ENCODE measurements around the gene ODF2L.

The ODF2L gene

DNA sequence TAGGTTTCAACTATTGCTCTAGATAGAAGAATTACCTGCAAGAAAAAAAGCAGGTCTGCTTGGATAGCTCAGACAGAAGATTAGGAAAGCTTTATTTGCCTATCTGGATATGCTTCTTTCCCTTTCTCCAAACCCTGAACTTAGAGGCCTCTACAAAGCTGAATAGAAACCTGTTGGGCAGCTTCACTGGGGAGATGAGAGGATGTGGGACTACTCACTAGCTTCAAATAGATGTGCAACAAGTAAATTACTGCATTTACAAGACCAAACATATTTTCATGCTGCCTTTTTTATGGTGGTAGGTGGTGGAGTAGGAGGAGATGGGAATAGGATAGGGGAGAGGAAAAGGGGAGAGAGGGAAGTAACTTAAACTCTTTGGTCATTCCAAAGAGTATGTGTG is 34.3 kb upstream of the ODF2L start:
- TF ChIP-seq TCF12 (IDR thresholded peaks at IDR 0.05; ENCODE audit: low read depth) (no peak), TEAD4 (IDR thresholded peaks at IDR 0.05) (no peak), RAD21 (IDR thresholded peaks at IDR 0.05; ENCODE audit: low read depth) (no peak), NFIC (IDR thresholded peaks at IDR 0.05) (no peak), CEBPB (IDR thresholded peaks at IDR 0.05) (no peak), FOXM1 (IDR thresholded peaks at IDR 0.05; ENCODE audit: borderline replicate concordance, low read depth) (no peak), EGR1 (IDR thresholded peaks at IDR 0.05) (no peak), TAF1 (IDR thresholded peaks at IDR 0.05; ENCODE audit: low read depth) (no peak), EP300 (IDR thresholded peaks at IDR 0.05; ENCODE audit: borderline replicate concordance) (no peak), YY1 (IDR thresholded peaks at IDR 0.05; ENCODE audit: low read depth) (no peak), ZBTB7A (IDR thresholded peaks at IDR 0.05; ENCODE audit: low read depth) (no peak), CREB1 (IDR thresholded peaks at IDR 0.05; ENCODE audit: low read depth) (no peak)
- TF ChIP-seq, protein P1, sequence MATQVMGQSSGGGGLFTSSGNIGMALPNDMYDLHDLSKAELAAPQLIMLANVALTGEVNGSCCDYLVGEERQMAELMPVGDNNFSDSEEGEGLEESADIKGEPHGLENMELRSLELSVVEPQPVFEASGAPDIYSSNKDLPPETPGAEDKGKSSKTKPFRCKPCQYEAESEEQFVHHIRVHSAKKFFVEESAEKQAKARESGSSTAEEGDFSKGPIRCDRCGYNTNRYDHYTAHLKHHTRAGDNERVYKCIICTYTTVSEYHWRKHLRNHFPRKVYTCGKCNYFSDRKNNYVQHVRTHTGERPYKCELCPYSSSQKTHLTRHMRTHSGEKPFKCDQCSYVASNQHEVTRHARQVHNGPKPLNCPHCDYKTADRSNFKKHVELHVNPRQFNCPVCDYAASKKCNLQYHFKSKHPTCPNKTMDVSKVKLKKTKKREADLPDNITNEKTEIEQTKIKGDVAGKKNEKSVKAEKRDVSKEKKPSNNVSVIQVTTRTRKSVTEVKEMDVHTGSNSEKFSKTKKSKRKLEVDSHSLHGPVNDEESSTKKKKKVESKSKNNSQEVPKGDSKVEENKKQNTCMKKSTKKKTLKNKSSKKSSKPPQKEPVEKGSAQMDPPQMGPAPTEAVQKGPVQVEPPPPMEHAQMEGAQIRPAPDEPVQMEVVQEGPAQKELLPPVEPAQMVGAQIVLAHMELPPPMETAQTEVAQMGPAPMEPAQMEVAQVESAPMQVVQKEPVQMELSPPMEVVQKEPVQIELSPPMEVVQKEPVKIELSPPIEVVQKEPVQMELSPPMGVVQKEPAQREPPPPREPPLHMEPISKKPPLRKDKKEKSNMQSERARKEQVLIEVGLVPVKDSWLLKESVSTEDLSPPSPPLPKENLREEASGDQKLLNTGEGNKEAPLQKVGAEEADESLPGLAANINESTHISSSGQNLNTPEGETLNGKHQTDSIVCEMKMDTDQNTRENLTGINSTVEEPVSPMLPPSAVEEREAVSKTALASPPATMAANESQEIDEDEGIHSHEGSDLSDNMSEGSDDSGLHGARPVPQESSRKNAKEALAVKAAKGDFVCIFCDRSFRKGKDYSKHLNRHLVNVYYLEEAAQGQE (IDR thresholded peaks at IDR 0.05; ENCODE audit: low read depth): no peak
- TF ChIP-seq, protein P2, sequence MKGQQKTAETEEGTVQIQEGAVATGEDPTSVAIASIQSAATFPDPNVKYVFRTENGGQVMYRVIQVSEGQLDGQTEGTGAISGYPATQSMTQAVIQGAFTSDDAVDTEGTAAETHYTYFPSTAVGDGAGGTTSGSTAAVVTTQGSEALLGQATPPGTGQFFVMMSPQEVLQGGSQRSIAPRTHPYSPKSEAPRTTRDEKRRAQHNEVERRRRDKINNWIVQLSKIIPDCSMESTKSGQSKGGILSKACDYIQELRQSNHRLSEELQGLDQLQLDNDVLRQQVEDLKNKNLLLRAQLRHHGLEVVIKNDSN (IDR thresholded peaks at IDR 0.05): no peak
- TF ChIP-seq, protein P3, sequence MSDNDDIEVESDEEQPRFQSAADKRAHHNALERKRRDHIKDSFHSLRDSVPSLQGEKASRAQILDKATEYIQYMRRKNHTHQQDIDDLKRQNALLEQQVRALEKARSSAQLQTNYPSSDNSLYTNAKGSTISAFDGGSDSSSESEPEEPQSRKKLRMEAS (IDR thresholded peaks at IDR 0.05): no peak

DNA sequence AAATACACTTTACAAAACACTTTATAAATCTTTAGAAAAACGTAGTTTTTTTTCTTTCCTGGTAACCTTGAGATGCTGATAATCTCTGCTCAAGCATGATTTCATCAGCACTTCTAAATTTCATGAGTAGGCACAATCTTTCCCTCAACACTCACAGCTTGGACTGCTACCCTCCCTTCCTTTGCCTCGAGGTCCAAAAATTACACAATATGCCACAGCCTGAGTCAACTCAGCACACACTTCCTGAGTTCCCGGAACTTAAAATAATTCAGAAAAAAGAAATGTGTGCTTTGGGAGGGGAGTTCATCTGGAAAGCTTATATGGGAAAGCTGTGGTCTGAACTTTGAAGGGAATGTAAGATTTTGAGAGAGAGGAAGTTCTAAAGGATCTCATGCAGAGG is 33.7 kb upstream of the ODF2L start:
- TF ChIP-seq EGR1 (IDR thresholded peaks at IDR 0.05): no peak
- TF ChIP-seq, protein P1 (IDR thresholded peaks at IDR 0.05; ENCODE audit: low read depth): no peak
- no peak for TF ChIP-seq CEBPB (IDR thresholded peaks at IDR 0.05)
- TF ChIP-seq NFIC (IDR thresholded peaks at IDR 0.05): no peak
- TF ChIP-seq YY1 (IDR thresholded peaks at IDR 0.05; ENCODE audit: low read depth): no peak
- TF ChIP-seq ZBTB7A (IDR thresholded peaks at IDR 0.05; ENCODE audit: low read depth): no peak
- no peak for TF ChIP-seq TCF12 (IDR thresholded peaks at IDR 0.05; ENCODE audit: low read depth)
- TF ChIP-seq EP300 (IDR thresholded peaks at IDR 0.05; ENCODE audit: borderline replicate concordance): no peak

DNA sequence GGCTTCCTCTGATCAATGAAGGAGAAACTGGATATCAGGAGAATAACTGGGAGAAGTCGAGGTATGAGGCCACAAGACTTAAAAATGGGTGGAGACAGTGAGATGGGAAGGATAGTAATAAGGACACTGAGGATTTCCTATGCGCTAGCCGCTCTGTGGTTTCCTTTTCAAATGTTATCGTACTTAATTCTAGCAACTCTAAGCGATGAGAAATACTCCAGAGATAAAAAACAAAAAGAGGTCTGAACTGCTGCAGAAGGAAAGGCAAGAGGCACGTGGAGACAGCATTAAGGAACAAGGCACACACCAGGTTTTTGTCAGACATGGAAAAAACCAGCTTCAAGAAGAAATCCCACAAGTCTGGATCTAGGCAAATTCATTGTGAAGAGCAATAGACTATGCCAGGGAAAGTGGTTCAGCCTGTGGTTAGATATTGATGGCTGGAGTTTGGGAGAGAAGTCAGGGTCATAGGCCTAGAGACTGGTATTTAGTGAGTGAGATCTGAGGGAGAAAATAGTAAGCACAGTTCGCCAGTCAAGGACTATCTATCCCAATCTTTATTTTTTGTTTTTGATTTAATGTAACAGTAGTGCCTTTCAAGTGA is 33.1 kb upstream of the ODF2L start:
- TF ChIP-seq YY1 (IDR thresholded peaks at IDR 0.05; ENCODE audit: low read depth) (no peak), EP300 (IDR thresholded peaks at IDR 0.05; ENCODE audit: borderline replicate concordance) (no peak), RAD21 (IDR thresholded peaks at IDR 0.05; ENCODE audit: low read depth) (no peak), CREB1 (IDR thresholded peaks at IDR 0.05; ENCODE audit: low read depth) (no peak), TCF12 (IDR thresholded peaks at IDR 0.05; ENCODE audit: low read depth) (no peak), NFIC (IDR thresholded peaks at IDR 0.05) (no peak), TAF1 (IDR thresholded peaks at IDR 0.05; ENCODE audit: low read depth) (no peak), EGR1 (IDR thresholded peaks at IDR 0.05) (no peak), ZBTB7A (IDR thresholded peaks at IDR 0.05; ENCODE audit: low read depth) (no peak), TEAD4 (IDR thresholded peaks at IDR 0.05) (no peak), CEBPB (IDR thresholded peaks at IDR 0.05) (no peak), FOXM1 (IDR thresholded peaks at IDR 0.05; ENCODE audit: borderline replicate concordance, low read depth) (no peak)
- TF ChIP-seq, protein P2 (IDR thresholded peaks at IDR 0.05): no peak
- TF ChIP-seq, protein P1 (IDR thresholded peaks at IDR 0.05; ENCODE audit: low read depth): no peak
- TF ChIP-seq, protein P3 (IDR thresholded peaks at IDR 0.05): no peak

DNA sequence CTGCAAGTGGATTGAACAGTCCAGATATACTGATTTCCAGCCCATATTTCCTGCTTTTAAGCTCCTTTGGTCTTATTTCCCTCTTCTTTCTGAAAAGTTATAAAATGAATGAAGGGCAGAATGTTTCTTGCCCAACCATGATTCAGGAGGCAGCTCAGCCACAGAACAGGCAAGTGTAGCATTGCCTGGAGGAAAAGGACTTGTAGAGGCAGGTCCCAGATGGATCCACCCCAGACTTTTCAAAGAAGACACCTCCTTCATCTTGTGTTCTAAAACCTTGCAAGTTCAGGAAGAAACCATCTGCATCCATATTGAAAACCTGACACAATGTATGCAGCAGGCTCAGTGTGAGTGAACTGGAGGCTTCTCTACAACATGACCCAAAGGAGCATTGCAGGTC is 27.8 kb upstream of the ODF2L start, which contains the start of gene CLCA2:
TSS of gene CLCA2 (plus strand) at position 299 of the 400 bp plus-strand sequence. CDS start at position 376, 77 bp downstream.
- TF ChIP-seq CEBPB (IDR thresholded peaks at IDR 0.05) (no peak), EGR1 (IDR thresholded peaks at IDR 0.05) (no peak), NFIC (IDR thresholded peaks at IDR 0.05) (no peak), FOXM1 (IDR thresholded peaks at IDR 0.05; ENCODE audit: borderline replicate concordance, low read depth) (no peak), EP300 (IDR thresholded peaks at IDR 0.05; ENCODE audit: borderline replicate concordance) (no peak), TEAD4 (IDR thresholded peaks at IDR 0.05) (no peak), TAF1 (IDR thresholded peaks at IDR 0.05; ENCODE audit: low read depth) (no peak), ZBTB7A (IDR thresholded peaks at IDR 0.05; ENCODE audit: low read depth) (no peak), TCF12 (IDR thresholded peaks at IDR 0.05; ENCODE audit: low read depth) (no peak), YY1 (IDR thresholded peaks at IDR 0.05; ENCODE audit: low read depth) (no peak)
- TF ChIP-seq, protein P2 (IDR thresholded peaks at IDR 0.05): no peak
- TF ChIP-seq, protein P3 (IDR thresholded peaks at IDR 0.05): no peak
